H1 (cell line): ENCODE measurements around the gene PLBD2. TPM values are rescaled to one million over a fixed set of nuclear protein-coding genes. Genes with fewer than 3 reads are reported as not detected.

Source experiments
- ASH2L ChIP-seq: fragments of 200-600, 300-600 bp; sonication (generic); IDR thresholded peaks from one replicate; pipeline ENCODE4 v1.7.1; 2017; ENCODE audit warnings: low read length
- GABPA ChIP-seq: IDR thresholded peaks from 2 replicates; pipeline ENCODE4 v1.6.1; 2011; ENCODE audit warnings: mild to moderate bottlenecking, low read length, moderate library complexity, borderline replicate concordance; ENCODE audit not compliant: insufficient read depth
- HDAC6 ChIP-seq: IDR thresholded peaks from one replicate; pipeline ENCODE4 v1.7.1; 2012; ENCODE audit warnings: low read depth, mild to moderate bottlenecking, inconsistent platforms, low read length, moderate library complexity
- JUN ChIP-seq: IDR thresholded peaks from 2 replicates; pipeline ENCODE4 v1.6.1; 2011; ENCODE audit warnings: low read depth, mild to moderate bottlenecking, improper control_type of control experiment, low read length
- NANOG ChIP-seq: IDR thresholded peaks from 2 replicates; pipeline ENCODE4 v1.6.1; 2011; ENCODE audit warnings: low read length, low read depth, mild to moderate bottlenecking, inconsistent platforms; ENCODE audit not compliant: insufficient read depth, poor library complexity, severe bottlenecking
- PHF8 ChIP-seq: fragments of 200-600 bp; sonication (generic); conservative IDR thresholded peaks from 2 replicates; pipeline ENCODE4 v1.7.1; 2012; ENCODE audit warnings: low read depth, mild to moderate bottlenecking, inconsistent platforms, low read length, moderate library complexity
- POLR2A ChIP-seq, 2 experiments: IDR thresholded peaks; 1 replicate in 1 of 2; 2 replicates in 1 of 2; pipeline ENCODE4 v1.6.1; 2011; ENCODE audit warnings: low read depth in 2 of 2, low read length in 2 of 2, mild to moderate bottlenecking in 2 of 2; ENCODE audit errors: control extremely low read depth in 1 of 2
- POLR2AphosphoS5 ChIP-seq: IDR thresholded peaks from 2 replicates; pipeline ENCODE4 v1.6.1; 2011; ENCODE audit warnings: low read depth, low read length
- RAD21 ChIP-seq, 2 experiments: IDR thresholded peaks in 1 of 2; conservative IDR thresholded peaks in 1 of 2; 2 replicates each; pipeline ENCODE4 v1.6.1; 2011; ENCODE audit warnings: low read depth in 2 of 2, low read length in 2 of 2, improper control_type of control experiment in 1 of 2, inconsistent platforms in 1 of 2, mild to moderate bottlenecking in 1 of 2, moderate library complexity in 1 of 2
- SIRT6 ChIP-seq: IDR thresholded peaks from one replicate; pipeline ENCODE4 v1.7.1; 2012; ENCODE audit warnings: low read length, inconsistent platforms
- TCF12 ChIP-seq: IDR thresholded peaks from 2 replicates; pipeline ENCODE4 v1.6.1; 2011; ENCODE audit warnings: low read depth, mild to moderate bottlenecking, low read length
- YY1 ChIP-seq: IDR thresholded peaks from 2 replicates; pipeline ENCODE4 v1.6.1; 2011; ENCODE audit warnings: low read depth, mild to moderate bottlenecking, low read length
- ZNF274 ChIP-seq: IDR thresholded peaks from 2 replicates; pipeline ENCODE4 v1.7.0; 2012; ENCODE audit warnings: low read length, borderline replicate concordance; ENCODE audit errors: extremely low read depth
- polyA plus RNA-seq, 7 experiments: library from polyadenylated mRNA; depleted of rRNA in 3 of 7; stranded (reverse) in 5 of 7; unstranded in 2 of 7; fragments of >200 nt in 5 of 7; fragments of 200-250 nt in 2 of 7; gene quantifications; 1 replicate in 5 of 7; 2 replicates in 1 of 7; 4 replicates in 1 of 7; pipeline versions ENCODE4 v1.2.1 to v1.2.3, GENCODE V29; 2011 to 2013; ENCODE audit warnings: missing spikeins in 2 of 7, mixed read lengths in 2 of 7
- total RNA-seq: library from RNA; stranded (reverse); fragmentation: NEBNext Ultra II Directional; extraction: Animal tissue kit (Norgen Biotek cat#: 25700); gene quantifications from 2 replicates; pipeline ENCODE4 v1.2.1, GENCODE V29; 2021
- TF ChIP-seq, protein P1 (sequence below): IDR thresholded peaks from 2 replicates; pipeline ENCODE4 v1.6.1; 2012; ENCODE audit warnings: inconsistent platforms
- TF ChIP-seq, protein P2 (sequence below): IDR thresholded peaks from 2 replicates; pipeline ENCODE4 v1.6.1; 2011; ENCODE audit warnings: low read depth, mild to moderate bottlenecking, low read length; ENCODE audit not compliant: insufficient read depth

Gene PLBD2
- total and polyA plus RNA-seq, 2 of the 8 experiments (the other 6 are each of a cell fraction or from before 2014, with no cell fraction given) = 16.8 to 33.5 TPM

DNA sequence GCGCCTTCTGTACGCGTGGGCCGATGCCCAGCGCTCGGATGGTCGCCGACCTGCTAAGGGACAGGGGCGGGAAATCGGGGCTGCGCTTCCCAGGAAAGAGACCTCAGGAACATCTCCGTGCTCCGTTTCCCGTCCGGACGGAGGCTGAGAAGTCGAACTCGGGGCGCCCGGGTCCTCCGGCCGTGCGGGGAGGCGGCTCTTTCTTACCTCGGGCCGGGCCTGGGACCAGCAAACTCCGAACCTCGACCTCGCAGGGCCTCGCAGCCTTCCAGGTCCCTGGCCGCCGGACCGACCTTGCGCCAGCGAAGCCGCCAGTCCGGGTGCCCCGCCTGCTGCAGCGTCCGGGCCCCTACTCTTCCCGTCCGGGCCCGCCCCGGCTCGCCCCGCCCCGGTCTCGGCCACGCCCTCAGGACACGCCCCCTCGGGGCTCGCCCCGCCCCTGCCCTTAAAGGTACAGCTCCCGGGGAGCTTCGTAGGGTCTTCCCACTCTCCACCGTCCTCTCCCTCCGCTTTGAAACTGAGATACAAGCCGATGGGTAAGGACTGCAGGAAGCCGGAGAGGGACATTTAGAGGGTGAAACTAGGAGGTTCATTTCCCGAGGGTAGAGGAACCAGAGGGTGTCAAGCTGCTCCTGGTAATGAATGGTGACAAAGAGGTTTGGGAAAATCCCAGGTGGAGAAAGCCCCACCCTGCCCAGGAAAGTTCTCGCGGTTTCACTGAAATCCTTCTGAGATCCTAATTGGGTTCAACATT is 23.4 kb upstream of the PLBD2 start, which contains the start of gene SLC8B1 (continued):
- no peak for TF ChIP-seq ASH2L
- no peak for TF ChIP-seq SIRT6
- TF ChIP-seq HDAC6 = no peak
- TF ChIP-seq, protein P1, sequence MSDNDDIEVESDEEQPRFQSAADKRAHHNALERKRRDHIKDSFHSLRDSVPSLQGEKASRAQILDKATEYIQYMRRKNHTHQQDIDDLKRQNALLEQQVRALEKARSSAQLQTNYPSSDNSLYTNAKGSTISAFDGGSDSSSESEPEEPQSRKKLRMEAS = peak; percentile 62
- no peak for TF ChIP-seq YY1
- peak; percentile 65 for TF ChIP-seq POLR2AphosphoS5
- TF ChIP-seq, protein P2, sequence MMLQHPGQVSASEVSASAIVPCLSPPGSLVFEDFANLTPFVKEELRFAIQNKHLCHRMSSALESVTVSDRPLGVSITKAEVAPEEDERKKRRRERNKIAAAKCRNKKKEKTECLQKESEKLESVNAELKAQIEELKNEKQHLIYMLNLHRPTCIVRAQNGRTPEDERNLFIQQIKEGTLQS = no peak
- TF ChIP-seq RAD21 (IDR thresholded peaks at IDR 0.05 in 1 of 2, conservative IDR thresholded peaks at IDR 0.05 in 1 of 2; ENCODE audit: low read depth in 2 of 2, low read length in 2 of 2) = 0 out of 4 replicates have a peak, but pooled peaks of 1 of the 2 experiments have one; percentile 0
- TF ChIP-seq NANOG = no peak
- no peak for TF ChIP-seq JUN
- TF ChIP-seq GABPA = no peak
- TF ChIP-seq PHF8 = peak; percentile 77; the same call in 1 of the 2 replicates
- TF ChIP-seq POLR2A (IDR thresholded peaks at IDR 0.05; ENCODE audit: control extremely low read depth in 1 of 2, low read depth in 2 of 2, low read length in 2 of 2) = peak in 1 of 2 experiments; percentile 87; a peak in 2 of 3 replicates
- 0 out of 2 replicates have a peak, but pooled peaks have one; percentile 13 for TF ChIP-seq TCF12
- TF ChIP-seq ZNF274 = no peak
- TF ChIP-seq, all 59 proteins: peak for 11
